Aorta (tissue), 5 donors: Measurements from ENCODE around the gene GNE. TPM values are rescaled to one million over a fixed set of nuclear protein-coding genes. Genes with fewer than 3 reads are reported as not detected.
"Not testable (repeated sequence)": the region's sequence is repeated elsewhere in the genome, so short reads cannot be mapped to it uniquely, and the experiment has no call there.

Source experiments
- ATAC-seq: fragments of 200-7000 bp; cut with Tn5 transposase; one replicate; pipeline ENCODE4 v1.9.1; 2022; ENCODE audit warnings: moderate library complexity; ENCODE audit not compliant: low FRiP score
- DNase-seq, 2 donors: peaks; one replicate each; pipeline ENCODE4 v3.0.0-alpha.2; 2020
- H3K27ac ChIP-seq, 2 donors: one replicate each; pipeline ENCODE4 v1.5.1; 2013; ENCODE audit warnings: low read length in 2 of 2, mild to moderate bottlenecking in 2 of 2, moderate library complexity in 2 of 2, control low read depth in 1 of 2, inconsistent platforms in 1 of 2, low read depth in 1 of 2
- H3K27me3 ChIP-seq, 2 donors: one replicate each; pipeline ENCODE4 v1.6.1; 2013; ENCODE audit warnings: control low read depth in 1 of 2, low read length in 1 of 2, mild to moderate bottlenecking in 1 of 2, moderate library complexity in 1 of 2; ENCODE audit not compliant: insufficient read depth in 2 of 2, control insufficient read depth in 1 of 2
- H3K36me3 ChIP-seq, 2 donors: one replicate each; pipeline ENCODE4 v1.6.1; 2013; ENCODE audit warnings: control low read depth in 1 of 2, low read length in 1 of 2, mild to moderate bottlenecking in 1 of 2; ENCODE audit not compliant: insufficient read depth in 2 of 2, control insufficient read depth in 1 of 2
- H3K4me1 ChIP-seq, 2 donors: one replicate each; pipeline ENCODE4 v1.6.1; 2013; ENCODE audit warnings: low read length in 2 of 2, control low read depth in 1 of 2, mild to moderate bottlenecking in 1 of 2, moderate library complexity in 1 of 2; ENCODE audit not compliant: insufficient read depth in 2 of 2, control insufficient read depth in 1 of 2
- H3K4me3 ChIP-seq, 2 donors: one replicate each; pipeline ENCODE4 v1.5.1; 2013; ENCODE audit warnings: low read length in 2 of 2, control low read depth in 1 of 2, mild to moderate bottlenecking in 1 of 2
- H3K9me3 ChIP-seq: one replicate; pipeline ENCODE4 v1.6.1; 2013; ENCODE audit warnings: mild to moderate bottlenecking, low read length; ENCODE audit not compliant: control insufficient read depth
- WGBS, 2 donors: extraction: QIAGEN DNeasy Blood & Tissue Kit; methylation state at CpG; one replicate each; pipeline ENCODE4 v1.1.7; 2013; 5-methylcytosine and 5-hydroxymethylcytosine counted together
- intact Hi-C, 2 donors: fragments of 100-400 bp; cut with DNase I; formaldehyde crosslinking; loops; one replicate each; pipeline versions ENCODE4 v1.14.2 to v1.15.0; 2022
- polyA plus RNA-seq, 2 donors: library from polyadenylated mRNA; stranded (reverse); fragments of 200-250 nt; gene quantifications; one replicate each; pipeline ENCODE4 v1.2.3, GENCODE V29; 2013
- total RNA-seq, 2 donors: library from RNA; stranded (reverse); fragmentation: NEBNext Ultra II Directional; extraction: Animal tissue kit (Norgen Biotek cat#: 25700); gene quantifications; one replicate each; pipeline ENCODE4 v1.2.1, GENCODE V29; 2021
- donor health status: healthy with polysubstance abuse.
- donor health status: Bipolar disorder and iron deficiency.
- donor health status: DM: no; HTN: no; CAD: no.
- donor health status: DM: no; HTN: no; CAD: no.
- donor health status: DM: yes; HTN: yes; CAD: no.

Gene GNE
- total and polyA plus RNA-seq, 4 donors, result 7.1 to 21.2 (median 15.2) TPM

DNA sequence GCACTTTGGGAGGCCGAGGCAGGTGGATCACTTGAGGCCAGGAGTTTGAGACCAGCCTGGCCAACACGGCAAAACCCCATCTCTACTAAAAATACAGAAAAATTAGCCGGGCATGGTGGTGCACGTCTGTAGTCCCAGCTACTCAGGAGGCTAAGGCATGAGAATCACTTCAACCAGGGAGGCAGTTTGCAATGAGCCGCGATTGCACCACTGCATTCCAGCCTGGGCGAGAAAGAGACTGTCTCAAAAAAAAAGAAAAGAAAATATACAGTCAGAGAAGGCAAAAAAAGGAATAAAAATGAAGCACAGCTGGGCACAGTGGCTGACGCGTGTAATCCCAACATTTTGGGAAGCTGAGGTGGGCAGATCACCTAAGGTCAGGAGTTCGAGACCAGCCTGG is 81.8 kb downstream of the GNE start:
- ATAC-seq, DNase-seq: not testable (repeated sequence)

GRCh38 chr9:36175209-36175608 is 83.0 kb downstream of the GNE start:
- H3K4me3 ChIP-seq, ATAC-seq, DNase-seq, H3K9me3 ChIP-seq, H3K4me1 ChIP-seq, intact Hi-C loops, H3K36me3 ChIP-seq, H3K27ac ChIP-seq, H3K27me3 ChIP-seq: not testable (repeated sequence)
- WGBS, 2 donors, result 89 to 95% methylated on average over 3 of the region's 3 CpGs

More for the DNA sequence above, 81.8 kb downstream of the GNE start:
- H3K4me3 ChIP-seq, H3K27ac ChIP-seq, H3K36me3 ChIP-seq, H3K9me3 ChIP-seq, H3K4me1 ChIP-seq, H3K27me3 ChIP-seq, intact Hi-C loops: not testable (repeated sequence)
- WGBS, 2 donors, result 80 to 86% methylated on average over 10 of the region's 10 CpGs

GRCh38 chr9:36174731-36175130 is 83.5 kb downstream of the GNE start:
- DNase-seq (no peak), ATAC-seq (no peak)
- intact Hi-C loops, result no loop called here
- no peak overlapping the region for H3K4me3 ChIP-seq
- H3K36me3 ChIP-seq, result no peaks in the 10 kb centered on the region
- H3K27me3 ChIP-seq, result no peaks in the 10 kb centered on the region
- H3K9me3 ChIP-seq, result no peaks in the 10 kb centered on the region
- H3K4me1 ChIP-seq, result no peaks in the 10 kb centered on the region
- H3K27ac ChIP-seq, result no peak overlapping the region
- WGBS, 2 donors, result 87 to 90% methylated on average over 3 of the region's 3 CpGs

GRCh38 chr9:36174271-36174670 is 84.0 kb downstream of the GNE start:
- H3K27me3 ChIP-seq, result no peaks in the 10 kb centered on the region
- H3K36me3 ChIP-seq, result no peaks in the 10 kb centered on the region
- ATAC-seq, result no peak
- intact Hi-C loops, result no loop called here
- H3K4me1 ChIP-seq, result no peaks in the 10 kb centered on the region
- no peak overlapping the region for H3K27ac ChIP-seq
- no peaks in the 10 kb centered on the region for H3K9me3 ChIP-seq
- WGBS, 2 donors, result 94 to 95% methylated on average over 7 of the region's 7 CpGs
- DNase-seq, result no peak
- no peak overlapping the region for H3K4me3 ChIP-seq

DNA sequence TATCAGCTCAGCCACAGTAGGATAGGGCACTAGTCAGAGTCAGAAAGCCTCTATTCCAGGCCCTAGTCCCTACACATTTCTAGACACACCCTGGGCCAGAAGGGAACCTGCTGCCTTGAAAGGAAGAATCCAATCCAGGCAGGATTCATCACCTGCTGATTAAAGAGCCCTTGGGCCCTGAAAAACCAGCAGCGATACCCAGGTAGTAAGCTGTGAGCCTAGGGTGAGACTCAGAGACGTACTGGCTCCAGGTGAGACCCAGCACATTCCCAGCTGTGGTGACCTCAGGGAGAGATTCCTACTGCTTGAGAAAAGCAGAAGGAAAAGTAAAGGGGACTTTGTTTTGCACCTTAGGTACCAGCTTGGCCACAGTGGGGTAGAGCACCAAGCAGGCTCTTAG is 84.4 kb downstream of the GNE start:
- Histone ChIP-seq H3K4me3 (no peak overlapping the region), H3K36me3 (no peaks in the 10 kb centered on the region), H3K27me3 (no peaks in the 10 kb centered on the region), H3K9me3 (no peaks in the 10 kb centered on the region), H3K27ac (no peak overlapping the region), H3K4me1 (no peaks in the 10 kb centered on the region)
- ATAC-seq, result no peak
- WGBS, 2 donors, result 97 to 98% methylated on average over 2 of the region's 2 CpGs
- DNase-seq, result no peak
- intact Hi-C loops, result no loop called here

DNA sequence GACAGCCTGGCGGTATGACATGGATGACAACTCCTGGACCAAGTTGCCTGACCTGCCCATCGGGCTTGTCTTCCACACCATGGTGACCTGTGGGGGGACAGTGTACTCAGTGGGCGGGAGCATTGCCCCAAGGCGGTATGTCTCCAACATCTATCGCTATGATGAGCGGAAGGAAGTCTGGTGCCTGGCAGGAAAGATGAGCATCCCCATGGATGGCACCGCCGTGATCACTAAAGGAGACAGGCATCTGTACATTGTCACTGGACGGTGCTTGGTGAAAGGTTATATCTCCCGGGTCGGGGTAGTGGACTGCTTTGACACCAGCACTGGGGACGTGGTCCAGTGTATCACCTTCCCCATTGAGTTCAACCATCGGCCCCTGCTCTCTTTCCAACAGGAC is 87.7 kb downstream of the GNE start:
- Histone ChIP-seq H3K4me3 (no peak overlapping the region), H3K27me3 (no peaks in the 10 kb centered on the region), H3K9me3 (no peaks in the 10 kb centered on the region), H3K27ac (no peak overlapping the region), H3K4me1 (no peaks in the 10 kb centered on the region), H3K36me3 (no peaks in the 10 kb centered on the region)
- intact Hi-C loops, result no loop called here
- 94 to 98% methylated on average over 13 of the region's 13 CpGs for WGBS, 2 donors
- DNase-seq (no peak), ATAC-seq (no peak)

GRCh38 chr9:36169708-36170107 is 88.5 kb downstream of the GNE start:
- 93 to 97% methylated on average over 17 of the region's 17 CpGs for WGBS, 2 donors
- no peak overlapping the region for H3K27ac ChIP-seq
- no peaks in the 10 kb centered on the region for H3K4me1 ChIP-seq
- no peaks in the 10 kb centered on the region for H3K27me3 ChIP-seq
- H3K9me3 ChIP-seq, result no peaks in the 10 kb centered on the region
- ATAC-seq (no peak), DNase-seq (no peak)
- intact Hi-C loops, result no loop called here
- H3K4me3 ChIP-seq, result no peak overlapping the region
- no peaks in the 10 kb centered on the region for H3K36me3 ChIP-seq

DNA sequence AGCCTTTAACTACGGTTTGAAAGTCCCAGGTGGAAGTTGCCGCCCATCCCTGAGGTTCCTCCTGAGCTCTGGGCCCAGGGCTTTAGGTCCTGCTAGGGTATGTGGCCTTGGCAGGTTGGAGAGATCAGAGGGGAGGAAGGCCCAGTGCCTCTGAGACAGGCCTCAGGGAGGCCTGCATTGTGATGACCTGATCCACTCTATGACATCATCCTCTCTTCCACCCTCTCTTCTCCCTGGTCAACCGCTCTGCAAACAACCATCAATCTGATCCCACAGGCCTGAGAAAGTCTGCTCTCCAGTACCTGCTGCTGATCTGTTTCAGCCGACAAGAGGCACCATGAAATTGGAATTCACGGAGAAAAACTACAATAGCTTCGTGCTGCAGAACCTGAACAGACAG is 89.1 kb downstream of the GNE start, which contains the start of gene CCIN:
Gene CCIN (plus strand): TSS at position 223 of the 400 bp plus-strand sequence. CDS start 115 bp downstream, at position 338.
- intact Hi-C loops, result no loop called here
- Histone ChIP-seq H3K27ac (no peak within 1 kb of the TSS), H3K4me1 (no peaks in the 10 kb centered on the region), H3K36me3 (no peaks in the 10 kb centered on the region), H3K27me3 (no peaks in the 10 kb centered on the region), H3K9me3 (no peaks in the 10 kb centered on the region), H3K4me3 (no peak within 1 kb of the TSS)
- ATAC-seq, result no peak
- 93 to 95% methylated on average over 6 of the region's 6 CpGs for WGBS, 2 donors
- no peak for DNase-seq

DNA sequence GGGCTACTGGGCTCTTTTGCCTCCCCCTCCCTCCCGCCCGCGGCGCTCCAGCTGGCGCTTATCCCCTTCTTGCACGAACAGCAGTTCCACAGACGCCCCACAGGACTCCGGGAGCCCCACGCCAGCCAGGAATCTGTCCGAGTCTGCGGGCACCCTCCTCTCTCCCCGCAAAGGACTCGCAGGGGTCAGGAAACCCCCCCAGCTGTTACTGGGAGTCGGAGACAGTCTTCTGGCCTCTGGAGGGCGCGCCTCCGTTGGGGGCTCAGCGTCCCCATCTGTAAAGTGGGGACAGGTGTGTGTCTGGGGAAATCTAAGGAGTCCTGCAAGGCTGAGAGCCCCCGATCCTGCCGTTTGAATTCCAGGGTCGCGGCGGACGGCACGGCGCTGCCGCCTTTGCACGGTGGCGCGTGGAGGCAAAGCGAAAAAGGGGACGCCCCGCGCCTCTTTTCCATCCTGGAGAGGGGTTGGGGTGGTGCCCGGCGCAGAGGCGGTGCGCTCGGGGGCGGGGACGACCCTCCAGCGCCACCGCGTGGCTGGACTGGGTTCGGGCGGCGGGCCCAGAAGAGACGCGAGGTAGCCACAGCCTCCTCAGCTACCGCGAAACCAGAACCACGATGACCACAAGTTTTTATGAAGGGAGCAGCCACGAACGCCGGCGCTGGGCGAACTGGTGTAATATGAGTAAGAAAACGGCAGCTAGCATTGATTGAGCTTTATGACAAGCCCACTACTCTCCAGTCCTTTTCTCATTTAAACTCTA is 91.9 kb downstream of the GNE start:
- Histone ChIP-seq H3K4me1 (no peaks in the 10 kb centered on the region), H3K27ac (no peak overlapping the region), H3K27me3 (no peaks in the 10 kb centered on the region), H3K4me3 (peak overlapping the region; percentile 21 to 42), H3K9me3 (no peaks in the 10 kb centered on the region), H3K36me3 (no peaks in the 10 kb centered on the region)
- DNase-seq, result peak; percentile 89 to 95
- intact Hi-C loops, result loop anchor here (1.0 to 2.0 kb wide), 4 partner anchors 18 to 64 kb away; partner anchors contain the start of gene GLIPR2 (in 1 of the 2)
- 0 to 1% methylated on average over 38 to 58 of the region's 58 CpGs for WGBS, 2 donors
- ATAC-seq, result peak; percentile 97
